GM23248 (cell line): ENCODE results near the gene ZFAND2B. TPM values are rescaled to one million over a fixed set of nuclear protein-coding genes. Genes with fewer than 3 reads are reported as not detected.

Source experiments
- DNase-seq: peaks from one replicate; pipeline ENCODE4 v3.0.0-alpha.2; 2015
- H2AFZ ChIP-seq: fragments of 200-600 bp; sonication (generic); 2 replicates; pipeline ENCODE4 v1.6.1; 2016; ENCODE audit warnings: antibody characterized with exemption
- H3F3A ChIP-seq: fragments of 200-600 bp; sonication (generic); 2 replicates; pipeline ENCODE4 v1.6.1; 2016; ENCODE audit warnings: mild to moderate bottlenecking, antibody characterized with exemption, mixed run types; ENCODE audit not compliant: insufficient read depth
- H3K27ac ChIP-seq: fragments of 200-600 bp; sonication (generic); 2 replicates; pipeline ENCODE4 v1.5.1; 2016; ENCODE audit warnings: mild to moderate bottlenecking
- H3K27me3 ChIP-seq: fragments of 200-600 bp; sonication (generic); replicated peaks from 2 replicates; pipeline ENCODE4 v1.6.1; 2016; ENCODE audit warnings: mild to moderate bottlenecking; ENCODE audit not compliant: insufficient read depth
- H3K36me3 ChIP-seq: fragments of 200-600 bp; sonication (generic); 2 replicates; pipeline ENCODE4 v1.6.1; 2016; ENCODE audit warnings: low read depth, mild to moderate bottlenecking
- H3K4me1 ChIP-seq: fragments of 200-600 bp; sonication (generic); 2 replicates; pipeline ENCODE4 v1.6.1; 2016; ENCODE audit warnings: mild to moderate bottlenecking; ENCODE audit not compliant: insufficient read depth
- H3K4me2 ChIP-seq: fragments of 200-600 bp; sonication (generic); one replicate; pipeline ENCODE4 v1.6.1; 2016; ENCODE audit warnings: mild to moderate bottlenecking; ENCODE audit not compliant: unreplicated experiment
- H3K4me3 ChIP-seq: fragments of 200-600 bp; sonication (generic); 2 replicates; pipeline ENCODE4 v1.5.1; 2016; ENCODE audit warnings: mild to moderate bottlenecking
- H3K79me2 ChIP-seq: fragments of 200-600 bp; sonication (generic); 2 replicates; pipeline ENCODE4 v1.6.1; 2016; ENCODE audit warnings: mild to moderate bottlenecking; ENCODE audit not compliant: insufficient read depth
- H3K9ac ChIP-seq: fragments of 200-600 bp; sonication (generic); 2 replicates; pipeline ENCODE4 v1.6.1; 2016; ENCODE audit warnings: mild to moderate bottlenecking
- H3K9me2 ChIP-seq: fragments of 200-600 bp; sonication (generic); 2 replicates; pipeline ENCODE4 v1.6.1; 2016; ENCODE audit warnings: mixed run types, mild to moderate bottlenecking, moderate library complexity; ENCODE audit not compliant: insufficient read depth
- H3K9me3 ChIP-seq: fragments of 200-600 bp; sonication (generic); one replicate; pipeline ENCODE4 v1.6.1; 2017; ENCODE audit warnings: low read depth
- H4K20me1 ChIP-seq: fragments of 200-600 bp; sonication (generic); 2 replicates; pipeline ENCODE4 v1.6.0; 2016; ENCODE audit not compliant: insufficient read depth
- EZH2 ChIP-seq: fragments of 200-600 bp; sonication (generic); IDR thresholded peaks from 2 replicates; pipeline ENCODE4 v1.6.1; 2018; ENCODE audit warnings: antibody characterized with exemption, mild to moderate bottlenecking; ENCODE audit not compliant: insufficient read depth, poor library complexity, severe bottlenecking
- EZH2phosphoT487 ChIP-seq: fragments of 200-600 bp; sonication (generic); IDR thresholded peaks from 2 replicates; pipeline ENCODE4 v1.6.1; 2018; ENCODE audit warnings: antibody characterized with exemption, moderate library complexity, mild to moderate bottlenecking, low read depth; ENCODE audit not compliant: insufficient read depth
- WGBS, 2 experiments: methylation state at CpG; one replicate each; pipeline ENCODE4 v1.1.6; 2015 to 2017; ENCODE audit warnings: low lambda C conversion rate in 2 of 2, low coverage in 1 of 2; ENCODE audit errors: missing lambda C conversion rate in 2 of 2; 5-methylcytosine and 5-hydroxymethylcytosine counted together
- in situ Hi-C: fragments of 300-500 bp; cut with MboI; formaldehyde crosslinking; loops from 2 replicates; pipeline ENCODE4 v1.15.0; 2020
- polyA plus RNA-seq: library from polyadenylated mRNA; unstranded; fragments of >200 nt; fragmentation: Nextera tagmentation; extraction: Ambion mirVana; gene quantifications from 2 replicates; pipeline ENCODE4 v1.2.1, GENCODE V29; 2016
- total RNA-seq: library from RNA; depleted of rRNA; stranded (reverse); fragments of >200 nt; shearing (Covaris generic); gene quantifications from 2 replicates; pipeline ENCODE4 v1.2.3, GENCODE V29; 2014

The ZFAND2B gene
- total and polyA plus RNA-seq, 2 experiments from 2014 or later = 38.9 to 39.3 TPM

DNA sequence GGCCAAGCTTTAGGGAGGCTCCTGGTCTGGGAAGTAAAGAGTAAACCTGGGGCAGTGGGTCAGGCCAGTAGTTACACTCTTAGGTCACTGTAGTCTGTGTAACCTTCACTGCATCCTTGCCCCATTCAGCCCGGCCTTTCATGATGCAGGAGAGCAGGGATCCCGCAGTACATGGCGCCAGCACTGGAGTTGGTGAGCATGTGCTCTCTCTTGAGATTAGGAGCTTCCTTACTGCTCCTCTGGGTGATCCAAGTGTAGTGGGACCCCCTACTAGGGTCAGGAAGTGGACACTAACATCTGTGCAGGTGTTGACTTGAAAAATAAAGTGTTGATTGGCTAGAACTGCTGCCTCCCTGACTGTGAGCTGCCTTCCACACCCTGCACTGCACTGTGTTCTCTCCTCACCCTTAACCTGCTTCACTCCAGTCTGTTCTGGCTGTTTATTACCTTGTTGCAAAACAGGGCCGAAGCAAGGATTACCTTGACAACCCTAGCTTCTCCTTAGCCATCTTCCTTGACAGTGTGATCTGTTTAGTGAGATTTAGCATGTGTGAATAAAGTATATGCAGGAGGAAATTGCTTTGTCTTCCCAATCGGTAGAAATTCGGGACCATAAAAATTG, 23.3 kb upstream of the ZFAND2B start:
- H3K9ac ChIP-seq = no peak overlapping the region
- peaks cover 25% of the 10 kb centered on the region for H3K79me2 ChIP-seq
- peaks cover 5% of the 10 kb centered on the region; the same call in 1 of the 2 replicates for H4K20me1 ChIP-seq
- peaks cover 8% of the 10 kb centered on the region for H3K4me1 ChIP-seq
- no peaks in the 10 kb centered on the region for H3K9me3 ChIP-seq
- H3K4me3 ChIP-seq = no peak overlapping the region
- H2AFZ ChIP-seq = no peak overlapping the region
- WGBS, 2 experiments = 97 to 99% methylated on average over 6 of the region's 6 CpGs
- peaks cover 20% of the 10 kb centered on the region for H3F3A ChIP-seq
- H3K27me3 ChIP-seq = no peaks in the 10 kb centered on the region
- TF ChIP-seq EZH2phosphoT487 (no peak), EZH2 (no peak)
- H3K4me2 ChIP-seq = no peak overlapping the region
- in situ Hi-C loops = no loop called here
- H3K36me3 ChIP-seq = peaks cover 45% of the 10 kb centered on the region
- no peak for DNase-seq
- H3K9me2 ChIP-seq = no peaks in the 10 kb centered on the region
- H3K27ac ChIP-seq = no peak overlapping the region

DNA sequence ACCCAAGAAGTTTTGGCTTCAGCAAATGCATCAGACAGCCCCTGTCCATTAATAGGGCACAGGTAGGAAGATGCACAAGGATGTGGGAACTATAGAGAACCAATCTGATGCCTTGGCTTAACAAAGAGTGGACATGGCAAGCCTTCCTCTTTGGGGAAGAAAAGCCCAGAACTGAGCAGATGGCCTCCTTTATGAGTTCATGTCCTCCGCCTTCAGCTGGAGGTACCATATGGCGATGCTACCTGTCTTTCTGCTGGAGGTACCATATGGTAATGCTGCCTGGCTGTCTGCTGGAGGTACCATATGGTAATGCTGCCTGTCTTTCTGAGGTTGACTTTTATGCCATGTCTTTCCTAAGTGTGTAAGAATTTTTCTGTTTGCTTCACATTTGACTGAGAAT, 22.5 kb upstream of the ZFAND2B start:
- Histone ChIP-seq H3K9ac (no peak overlapping the region), H3K27me3 (no peaks in the 10 kb centered on the region), H3K36me3 (peaks cover 45% of the 10 kb centered on the region), H3K9me3 (no peaks in the 10 kb centered on the region), H3K79me2 (peaks cover 17% of the 10 kb centered on the region), H3K9me2 (no peaks in the 10 kb centered on the region), H3F3A (peaks cover 20% of the 10 kb centered on the region), H3K4me1 (peaks cover 4% of the 10 kb centered on the region), H3K4me2 (no peak overlapping the region), H3K27ac (no peak overlapping the region), H4K20me1 (peaks cover 5% of the 10 kb centered on the region; the same call in 1 of the 2 replicates), H2AFZ (no peak overlapping the region), H3K4me3 (no peak overlapping the region)
- in situ Hi-C loops = no loop called here
- whole genome bisulfite sequencing, 2 experiments = 93 to 100% methylated on average over 2 of the region's 2 CpGs
- TF ChIP-seq EZH2 (no peak), EZH2phosphoT487 (no peak)
- DNase-seq = no peak

DNA sequence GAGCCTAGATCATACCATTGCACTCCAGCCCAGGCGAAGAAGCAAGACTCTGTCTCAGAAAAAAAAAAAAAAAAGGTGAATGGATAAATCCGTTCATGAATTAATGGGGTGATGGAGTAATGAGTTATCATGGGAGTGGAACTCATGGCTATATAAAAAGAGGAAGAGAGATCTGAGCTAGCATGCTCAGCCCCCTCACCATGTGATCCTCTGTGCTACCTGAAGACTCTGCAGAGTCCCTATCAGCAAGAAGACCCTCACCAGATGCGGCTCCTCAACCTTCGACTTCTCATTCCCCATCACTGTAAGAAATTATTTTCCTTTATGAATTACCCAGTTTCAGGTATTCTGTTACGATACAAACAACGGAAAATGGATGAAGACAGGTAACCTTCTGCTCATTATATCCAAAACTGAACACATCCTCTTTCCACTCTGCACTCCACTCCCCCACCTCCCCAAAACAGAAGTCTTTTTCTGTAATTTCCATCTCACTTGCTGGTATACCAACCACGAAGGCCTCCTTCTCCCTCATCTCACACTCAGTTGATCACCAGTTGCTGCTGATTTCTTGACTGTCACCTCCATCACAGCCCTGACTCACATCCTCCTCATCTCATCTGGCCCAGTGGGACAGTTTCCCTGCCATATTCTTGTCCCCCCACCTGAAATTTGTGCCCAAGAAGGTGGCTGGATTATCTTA, 19.7 kb upstream of the ZFAND2B start:
- H3K27me3 ChIP-seq = no peaks in the 10 kb centered on the region
- WGBS, 2 experiments = 77 to 90% methylated on average over 6 to 7 of the region's 7 CpGs
- peaks cover 30% of the 10 kb centered on the region for H3K36me3 ChIP-seq
- no peak overlapping the region for H2AFZ ChIP-seq
- H4K20me1 ChIP-seq = 0 out of 2 replicates have a peak, but pooled peaks cover 5% of the 10 kb centered on the region
- H3K79me2 ChIP-seq = no peaks in the 10 kb centered on the region
- H3K4me3 ChIP-seq = no peak overlapping the region
- in situ Hi-C loops = no loop called here
- DNase-seq = no peak
- no peak overlapping the region for H3K4me2 ChIP-seq
- peaks cover 20% of the 10 kb centered on the region for H3F3A ChIP-seq
- no peaks in the 10 kb centered on the region for H3K9me2 ChIP-seq
- H3K4me1 ChIP-seq = no peaks in the 10 kb centered on the region
- no peak overlapping the region for H3K9ac ChIP-seq
- TF ChIP-seq EZH2phosphoT487 (no peak), EZH2 (no peak)
- H3K27ac ChIP-seq = no peak overlapping the region
- no peaks in the 10 kb centered on the region for H3K9me3 ChIP-seq

DNA sequence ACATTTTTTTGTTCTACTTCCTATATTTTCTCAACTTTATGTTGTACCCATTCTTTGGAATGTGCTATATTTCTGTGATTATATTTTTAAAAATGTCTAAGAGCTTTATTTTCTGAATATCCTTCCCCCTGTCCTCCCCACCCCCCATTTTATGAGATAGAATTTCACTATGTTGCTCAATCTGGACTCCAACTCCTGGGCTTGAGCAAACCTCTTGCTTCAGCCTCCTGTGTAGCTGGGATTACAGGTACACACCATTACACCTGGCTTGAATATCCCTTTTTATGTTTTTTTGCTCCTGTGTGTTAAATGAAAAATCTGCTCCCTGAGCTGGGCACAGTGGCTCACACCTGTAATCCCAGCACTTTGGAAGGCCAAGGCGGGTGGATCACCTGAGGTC, 9.2 kb upstream of the ZFAND2B start:
- H3K9ac ChIP-seq = no peak overlapping the region
- H3K27ac ChIP-seq = no peak overlapping the region
- no peak overlapping the region for H3K4me2 ChIP-seq

More for the DNA sequence above, 9.2 kb upstream of the ZFAND2B start:
- Histone ChIP-seq H3K4me1 (no peaks in the 10 kb centered on the region), H3K79me2 (no peaks in the 10 kb centered on the region), H3F3A (no peaks in the 10 kb centered on the region), H2AFZ (no peak overlapping the region), H3K36me3 (no peaks in the 10 kb centered on the region), H4K20me1 (no peaks in the 10 kb centered on the region), H3K9me2 (no peaks in the 10 kb centered on the region), H3K27me3 (peaks cover 5% of the 10 kb centered on the region; the same call in 1 of the 2 replicates), H3K9me3 (no peaks in the 10 kb centered on the region), H3K4me3 (no peak overlapping the region)
- 88 to 92% methylated on average over 1 of the region's 1 CpG for WGBS, 2 experiments
- TF ChIP-seq EZH2 = no peak
- TF ChIP-seq EZH2phosphoT487 = no peak
- in situ Hi-C loops = no loop called here
- DNase-seq = no peak
